Measurements from ENCODE around the gene SMYD5. TPM values are rescaled to one million over a fixed set of nuclear protein-coding genes. Genes with fewer than 3 reads are reported as not detected.

Gene SMYD5
- total and polyA plus RNA-seq, 9 of the 15 experiments (the other 6 are each of a cell fraction or from before 2014, with no cell fraction given): 11.4 to 56.8 (median 32.0) TPM

- ChIA-PET CTCF (ENCODE audit: low intra/inter-chr PET ratio) (no interaction called here), POLR2A (interaction anchor here (1.1 to 1.4 kb wide), 2 partner anchors 28 to 37 kb away, joined by 3 to 6 read pairs; no protein-coding TSS in a partner anchor)
- H3K4me2 ChIP-seq (ENCODE audit: insufficient read depth, low read length): no peak overlapping the region
- in situ Hi-C loops (cut with MboI): no loop called here
- H3K36me3 ChIP-seq (ENCODE audit: control insufficient read depth, insufficient read depth, low read length): peaks cover 6% of the 10 kb centered on the region; the same call in 1 of the 3 replicates
- intact Hi-C loops (cut with micrococcal nuclease): loop anchor here (5.0 kb wide), 1 partner anchor 176 kb away; no protein-coding TSS in a partner anchor
- no peak for ATAC-seq
- TF ChIP-seq BMI1 (IDR thresholded peaks at IDR 0.05; ENCODE audit: low read length): no peak
- no peak for TF ChIP-seq ZBTB17 (CRISPR knock-in tag; IDR thresholded peaks at IDR 0.05)
- no peak for TF ChIP-seq XRCC3 (IDR thresholded peaks at IDR 0.05)
- TF ChIP-seq RBM34 (IDR thresholded peaks at IDR 0.05; ENCODE audit: borderline replicate concordance, insufficient read depth, low read length): no peak
- no peak for TF ChIP-seq ZNF280B (CRISPR knock-in tag; IDR thresholded peaks at IDR 0.05)
- no peak for TF ChIP-seq TGIF2 (CRISPR knock-in tag; IDR thresholded peaks at IDR 0.05)
- TF ChIP-seq RUNX1 (IDR thresholded peaks at IDR 0.05; ENCODE audit: low read depth): no peak
- TF ChIP-seq ZNF830 (CRISPR knock-in tag; IDR thresholded peaks at IDR 0.05): no peak
- TF ChIP-seq RNF219 (CRISPR knock-in tag; IDR thresholded peaks at IDR 0.05): no peak
- TF ChIP-seq MTF1 (CRISPR knock-in tag; IDR thresholded peaks at IDR 0.05; ENCODE audit: borderline replicate concordance): no peak
- TF ChIP-seq DDX20 (tag; IDR thresholded peaks at IDR 0.05; ENCODE audit: low read depth): no peak
- no peaks in the 10 kb centered on the region for H3K9me1 ChIP-seq (ENCODE audit: control insufficient read depth, insufficient read depth, low read length)
- H3K79me2 ChIP-seq (ENCODE audit: control insufficient read depth, insufficient read depth, low read length): no peaks in the 10 kb centered on the region
- no peak overlapping the region for H3K27ac ChIP-seq (ENCODE audit: extremely low read depth, low read depth, low read length)
- H4K20me1 ChIP-seq (replicated peaks; ENCODE audit: control insufficient read depth, insufficient read depth, low read length): peaks cover 3% of the 10 kb centered on the region; the same call in 1 of the 2 replicates
- peaks cover 0 to 3% of the 10 kb centered on the region in 2 experiments; a peak in 1 of 5 replicates for H3K27me3 ChIP-seq (ENCODE audit: control insufficient read depth in 2 of 2, insufficient read depth in 2 of 2, low read length in 2 of 2)
- no TSS peak for BruUV-seq (replicated peaks)
- no peaks in the 10 kb centered on the region for H3K9me3 ChIP-seq (replicated peaks; ENCODE audit: control insufficient read depth, insufficient read depth, low read depth, low read length)
- DNase-seq (ENCODE audit: extremely low read depth in 1 of 4, low spot score in 3 of 4): no peak
- no peak for FAIRE-seq
- 63% methylated on average over 13 of the region's 16 CpGs for WGBS (ENCODE audit: insufficient coverage, low coverage, missing lambda C conversion rate)
- H2AFZ ChIP-seq (ENCODE audit: low read depth, low read length): no peak overlapping the region
- H3K9ac ChIP-seq (ENCODE audit: insufficient read depth in 1 of 2, low read depth in 2 of 2, low read length in 2 of 2): no peak overlapping the region
- peaks cover 2 to 9% of the 10 kb centered on the region in 2 experiments; a peak in 2 of 5 replicates for H3K4me1 ChIP-seq (replicated peaks in 1 of 2; ENCODE audit: control insufficient read depth in 2 of 2, insufficient read depth in 2 of 2, low read length in 2 of 2)
- no peak overlapping the region for H3K4me3 ChIP-seq
Observed at GRCh38 chr2:73263540-73264331, 49.7 kb downstream of the SMYD5 start.

Data from K562 (cell line).